ENCODE results near the gene LRRTM4. TPM values are rescaled to one million over a fixed set of nuclear protein-coding genes. Genes with fewer than 3 reads are reported as not detected.

LRRTM4 gene
- total RNA-seq, 1 donor from 2014 or later = 1.3 TPM

DNA sequence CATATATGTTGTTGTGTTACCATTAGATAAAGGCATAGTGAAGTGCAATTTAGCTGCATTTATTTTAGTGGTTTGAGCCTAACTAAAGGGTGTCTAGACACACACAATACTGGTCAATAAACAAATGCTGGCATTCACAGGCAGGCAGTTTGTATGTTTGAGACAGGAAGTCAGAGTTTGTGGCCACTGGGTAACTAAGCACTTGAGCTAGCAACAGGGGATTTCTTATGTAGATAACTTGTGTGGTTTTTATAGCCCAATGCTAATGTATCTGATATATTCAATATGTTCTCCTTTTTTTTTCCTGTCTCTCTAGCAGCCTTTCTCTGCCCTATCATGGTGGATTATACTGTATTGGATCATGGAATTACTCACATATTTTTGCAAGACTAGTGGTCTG is 38.1 kb downstream of the LRRTM4 start:
- DNase-seq (ENCODE audit: low spot score) = no peak
- intact Hi-C loops (cut with DNase I) = no loop called here

DNA sequence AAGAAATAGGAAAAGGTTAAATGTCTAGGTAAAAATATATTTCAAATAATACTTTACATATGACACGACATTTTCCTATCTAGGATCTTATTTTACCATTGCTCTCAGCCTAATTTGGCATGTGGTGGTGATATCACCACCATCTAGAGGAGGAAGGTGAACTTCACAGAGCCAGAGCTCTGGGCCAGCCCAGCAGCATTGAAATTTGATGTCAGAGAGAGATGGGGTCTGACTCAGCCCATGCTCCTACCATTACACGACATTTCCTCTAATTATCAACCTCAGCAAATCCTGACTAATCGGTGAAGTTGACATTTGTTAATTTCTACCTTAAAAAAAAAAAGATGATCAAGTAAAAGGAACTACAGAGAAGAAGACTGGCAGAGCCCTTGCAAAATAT is 42.3 kb downstream of the LRRTM4 start:
- intact Hi-C loops (cut with DNase I) = no loop called here
- no peak for DNase-seq (ENCODE audit: low spot score)

DNA sequence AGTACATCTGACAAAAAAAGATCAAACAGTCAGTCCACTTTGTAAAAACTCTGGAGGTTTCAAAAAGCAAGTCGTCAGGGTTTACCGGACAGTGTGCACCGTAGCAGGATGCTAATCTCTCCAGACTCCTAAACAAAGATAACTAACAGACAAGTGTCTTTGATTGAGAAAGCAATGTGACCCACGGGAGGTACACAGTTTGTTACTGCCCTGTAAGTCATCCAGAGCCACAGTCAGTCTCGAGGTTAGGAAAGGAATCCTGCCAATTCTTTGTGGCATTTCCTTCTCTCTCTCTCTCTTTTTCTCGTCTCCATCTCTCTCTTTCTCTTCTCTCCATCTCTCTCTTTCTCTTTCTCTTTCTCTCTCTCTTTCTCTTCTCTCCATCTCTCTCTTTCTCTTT is 42.8 kb downstream of the LRRTM4 start:
- DNase-seq (ENCODE audit: low spot score) = no peak
- intact Hi-C loops (cut with DNase I) = no loop called here

DNA sequence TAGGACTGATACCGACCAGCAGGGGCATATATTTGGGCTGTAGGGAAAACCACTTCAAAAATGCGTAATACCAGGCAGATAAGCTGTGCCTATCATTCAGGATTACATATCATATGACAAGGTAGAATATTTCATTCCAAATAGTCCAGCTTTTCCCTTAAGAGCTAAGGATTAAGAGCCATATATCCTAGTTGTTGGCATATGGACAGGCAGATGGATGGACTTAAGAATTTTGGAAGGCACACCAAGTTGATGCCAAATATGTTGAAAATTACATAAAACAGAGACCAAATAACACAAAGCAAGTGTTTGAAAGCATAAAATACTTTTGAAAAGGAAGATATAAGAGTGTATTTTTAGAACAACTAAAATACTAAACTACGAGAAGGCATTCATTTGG is 52.1 kb downstream of the LRRTM4 start:
- DNase-seq (ENCODE audit: low spot score) = no peak
- intact Hi-C loops (cut with DNase I) = no loop called here

DNA sequence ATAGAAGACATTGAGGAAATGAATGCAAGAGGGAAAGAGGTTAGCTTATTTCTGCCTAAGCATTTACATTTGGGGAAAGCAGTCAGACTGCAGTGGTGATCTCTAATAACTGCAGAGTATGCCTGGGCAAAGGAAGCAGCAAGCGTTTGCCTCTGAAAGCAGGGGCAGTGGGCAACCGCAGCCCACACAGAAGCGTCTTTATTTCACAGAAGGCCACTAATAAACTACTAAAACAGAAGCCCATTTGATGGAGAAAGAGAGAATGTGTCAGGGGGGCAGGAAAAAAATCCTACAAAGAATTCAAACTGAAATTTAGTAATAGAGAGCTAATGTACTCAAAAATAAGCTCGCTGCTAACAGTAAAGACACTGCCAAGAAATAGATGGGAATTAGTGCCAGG is 53.1 kb downstream of the LRRTM4 start:
- intact Hi-C loops (cut with DNase I) = no loop called here
- no peak for DNase-seq (ENCODE audit: low spot score)

DNA sequence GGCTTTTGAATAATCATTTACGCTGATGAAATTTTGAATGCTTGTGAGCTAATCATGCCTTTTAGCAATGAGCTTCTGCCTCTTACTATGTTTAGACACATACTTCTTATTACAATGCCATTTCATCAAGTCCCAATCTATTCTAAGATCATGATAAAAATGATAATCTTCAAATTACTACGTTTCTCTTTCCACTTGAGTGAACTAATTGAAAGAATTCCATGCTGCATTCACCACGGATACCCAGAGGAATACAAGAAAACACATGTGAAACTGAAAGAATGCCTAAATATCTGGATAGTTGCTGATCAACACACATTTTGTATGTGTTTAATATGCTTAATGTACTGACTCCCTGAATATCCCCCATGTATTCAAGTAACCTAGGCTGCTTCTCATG is 62.3 kb downstream of the LRRTM4 start:
- intact Hi-C loops (cut with DNase I) = no loop called here
- no peak for DNase-seq (ENCODE audit: low spot score)

DNA sequence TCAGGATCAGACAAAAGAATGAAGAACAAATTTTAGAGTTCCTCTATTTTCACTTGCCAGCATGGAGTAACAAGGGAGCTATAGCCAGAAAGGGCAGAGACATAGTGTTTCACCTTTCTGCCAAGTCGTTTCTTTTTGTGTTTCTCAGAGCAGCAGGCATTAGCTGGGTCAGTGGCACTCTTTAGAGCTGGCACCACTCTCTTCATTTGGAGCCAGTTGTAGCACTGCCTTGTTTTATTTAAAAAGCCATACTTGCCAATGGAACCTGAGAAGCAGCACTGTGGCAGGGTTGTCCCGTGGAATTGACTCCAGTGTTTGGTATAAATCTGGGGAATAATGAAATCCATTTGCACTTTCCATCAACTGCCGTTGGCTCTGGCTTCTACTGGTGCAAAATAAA is 64.0 kb downstream of the LRRTM4 start:
- no peak for DNase-seq (ENCODE audit: low spot score)
- intact Hi-C loops (cut with DNase I) = no loop called here

DNA sequence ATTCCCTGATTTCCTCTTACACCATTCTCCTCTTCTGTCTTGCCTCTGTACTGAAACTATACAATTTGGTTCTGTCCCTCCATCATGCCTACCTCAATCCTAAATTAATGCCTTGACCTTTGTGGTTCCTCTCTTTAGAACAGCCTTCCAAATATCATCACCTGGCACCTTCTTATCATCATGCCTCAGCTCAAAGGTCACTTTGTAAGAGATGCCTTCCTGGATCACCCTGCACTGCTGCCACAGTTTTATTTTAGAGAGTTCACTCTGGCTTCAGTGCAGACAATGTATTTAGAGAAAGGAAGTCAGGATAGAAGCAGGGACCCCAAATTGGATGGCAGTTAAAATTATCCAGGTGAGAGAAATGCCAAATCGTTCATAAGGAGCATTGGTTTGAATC is 64.5 kb downstream of the LRRTM4 start:
- intact Hi-C loops (cut with DNase I) = no loop called here
- DNase-seq (ENCODE audit: low spot score) = no peak

DNA sequence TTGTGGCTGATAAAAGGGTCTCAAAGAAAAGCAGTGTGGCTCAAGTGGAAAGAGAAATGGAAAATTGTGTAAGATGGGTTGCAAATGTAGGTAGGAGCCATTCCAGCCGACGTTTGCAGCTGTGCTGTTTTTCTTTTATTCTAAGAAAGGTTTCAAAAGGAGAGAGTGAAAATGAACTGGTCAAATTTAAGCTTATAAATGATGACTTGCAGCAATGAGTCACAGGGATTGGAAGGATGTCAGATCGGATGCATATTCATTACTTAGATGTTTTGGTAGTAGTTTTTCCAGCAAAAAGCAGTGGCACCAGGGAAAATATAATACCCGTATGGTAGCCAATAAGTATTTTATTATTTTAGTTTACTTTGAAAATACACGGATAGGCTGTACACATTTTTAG is 79.1 kb downstream of the LRRTM4 start:
- intact Hi-C loops (cut with DNase I) = no loop called here
- no peak for DNase-seq (ENCODE audit: low spot score)

DNA sequence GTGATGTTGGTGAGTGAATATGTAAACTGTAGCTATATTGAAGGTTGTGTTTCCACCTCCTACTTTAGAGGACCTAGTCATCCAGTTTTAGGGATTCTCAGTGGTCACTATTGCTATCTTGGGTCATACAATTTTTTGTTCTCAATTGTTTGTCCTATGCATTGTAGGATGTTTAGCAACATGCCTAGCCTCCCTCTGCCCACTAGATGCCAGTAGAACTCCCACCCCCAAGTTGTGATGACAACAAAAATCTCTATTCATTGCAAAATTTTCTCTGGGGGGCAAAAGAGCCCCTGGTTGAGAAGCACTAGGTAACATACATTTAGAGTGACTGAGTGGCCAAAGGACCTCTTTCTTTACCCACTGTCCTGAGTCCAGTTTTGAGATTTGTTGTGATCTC is 87.3 kb downstream of the LRRTM4 start:
- no peak for DNase-seq (ENCODE audit: low spot score)
- intact Hi-C loops (cut with DNase I) = no loop called here

DNA sequence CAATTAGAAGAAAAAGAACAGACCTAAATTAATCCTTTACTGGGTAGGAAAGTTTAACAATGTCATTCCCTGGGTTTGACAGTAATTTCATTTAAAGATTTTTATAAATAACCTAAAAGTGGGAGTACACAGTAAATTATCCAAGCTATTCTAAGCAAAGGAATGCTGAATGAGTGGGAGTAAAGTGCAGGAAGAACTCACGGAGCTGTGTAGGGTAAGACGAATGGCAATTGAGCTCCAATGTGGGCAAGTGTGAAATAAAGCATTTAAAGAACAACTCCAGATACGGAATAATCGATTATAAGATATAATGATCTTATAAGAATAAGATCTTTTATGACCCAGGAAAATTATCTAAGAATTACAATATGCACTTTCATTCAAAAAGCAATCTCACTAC is 93.2 kb downstream of the LRRTM4 start:
- intact Hi-C loops (cut with DNase I) = no loop called here
- DNase-seq (ENCODE audit: low spot score) = no peak

DNA sequence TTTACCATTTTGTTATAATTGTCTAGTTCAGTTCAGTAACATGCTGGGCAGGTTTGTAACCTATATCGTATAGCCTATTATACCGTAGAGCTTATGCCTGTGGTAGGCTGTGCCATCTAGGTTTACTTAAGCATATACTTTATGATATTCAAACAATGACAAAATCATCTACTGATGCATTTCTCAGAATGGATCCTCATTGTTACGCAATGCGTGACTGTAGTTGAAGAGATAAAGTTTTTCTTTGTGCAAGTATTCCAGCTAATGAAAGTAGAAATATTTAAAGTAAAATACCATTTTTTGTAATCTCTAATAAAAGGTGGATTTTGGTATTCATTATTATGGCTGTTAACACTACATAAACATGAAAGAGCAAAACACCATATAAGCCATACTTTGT is 100.2 kb downstream of the LRRTM4 start:
- DNase-seq (ENCODE audit: low spot score) = no peak
- intact Hi-C loops (cut with DNase I) = no loop called here

DNA sequence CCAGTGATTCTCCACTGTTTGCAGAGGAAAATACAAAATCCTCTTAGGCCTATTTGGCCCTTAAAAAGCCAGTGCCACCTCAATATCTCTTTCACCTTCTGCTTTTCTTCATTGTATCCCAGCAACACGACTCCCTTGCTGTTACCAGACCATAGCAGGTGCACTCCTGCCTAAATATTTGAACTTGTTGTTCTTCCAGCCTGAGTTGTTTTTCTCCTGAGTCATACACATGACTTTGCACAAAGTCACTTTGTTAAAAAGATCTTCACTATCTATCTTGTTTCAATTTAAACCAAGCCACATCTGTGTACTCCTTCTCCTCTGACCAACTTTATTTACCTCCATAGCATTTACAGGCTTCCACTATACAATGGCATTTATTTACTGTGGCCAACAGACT is 103.6 kb downstream of the LRRTM4 start:
- no peak for DNase-seq (ENCODE audit: low spot score)
- intact Hi-C loops (cut with DNase I) = no loop called here

DNA sequence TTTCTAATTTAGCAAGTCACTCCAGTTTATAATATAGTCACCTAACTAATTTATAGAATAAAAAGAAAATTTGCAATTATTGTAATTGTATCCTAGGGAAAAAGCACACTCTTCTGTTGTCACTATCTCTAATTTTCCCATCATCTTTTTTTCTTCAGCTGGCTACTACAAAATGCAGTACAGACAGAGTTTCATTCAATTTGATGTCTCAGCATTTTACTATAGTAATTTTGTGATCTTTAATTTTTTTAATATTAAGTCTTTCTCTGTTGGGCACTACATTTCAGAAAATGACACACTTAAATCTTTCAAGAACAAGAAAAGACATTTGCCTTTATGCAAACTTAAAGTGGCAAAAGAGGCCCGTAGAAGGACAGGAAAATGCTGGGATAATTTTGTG is 118.0 kb downstream of the LRRTM4 start:
- intact Hi-C loops (cut with DNase I) = no loop called here
- DNase-seq (ENCODE audit: low spot score) = no peak

DNA sequence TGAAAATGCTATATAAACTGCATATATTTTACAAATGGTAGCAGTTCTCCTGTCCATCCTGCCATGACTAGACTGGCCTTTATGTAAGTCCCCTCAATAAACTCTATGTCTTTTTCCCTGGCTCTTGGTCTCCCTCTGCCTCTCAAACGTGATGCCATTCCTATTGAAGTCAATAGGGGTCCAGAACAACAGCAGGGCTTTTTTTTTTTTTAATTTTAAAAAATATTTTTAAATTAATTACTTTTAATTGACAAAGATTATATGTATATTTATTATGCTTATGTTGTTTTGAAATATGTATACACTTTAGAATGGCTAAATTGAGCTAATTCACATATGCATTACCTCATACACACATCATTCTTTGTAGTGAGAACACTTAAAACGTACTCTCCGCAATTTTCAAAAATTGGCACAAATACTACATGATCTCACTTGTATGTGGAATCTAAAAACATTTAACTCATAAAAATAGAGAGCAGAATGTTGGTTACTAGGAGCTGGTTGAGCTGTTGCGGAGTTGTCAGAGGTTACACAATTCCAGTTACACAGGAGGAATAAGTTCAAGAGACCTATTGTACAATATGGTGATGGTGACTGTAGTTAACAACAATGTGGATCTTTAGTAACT is 123.1 kb downstream of the LRRTM4 start:
- no peak for DNase-seq (ENCODE audit: low spot score)
- intact Hi-C loops (cut with DNase I) = no loop called here

DNA sequence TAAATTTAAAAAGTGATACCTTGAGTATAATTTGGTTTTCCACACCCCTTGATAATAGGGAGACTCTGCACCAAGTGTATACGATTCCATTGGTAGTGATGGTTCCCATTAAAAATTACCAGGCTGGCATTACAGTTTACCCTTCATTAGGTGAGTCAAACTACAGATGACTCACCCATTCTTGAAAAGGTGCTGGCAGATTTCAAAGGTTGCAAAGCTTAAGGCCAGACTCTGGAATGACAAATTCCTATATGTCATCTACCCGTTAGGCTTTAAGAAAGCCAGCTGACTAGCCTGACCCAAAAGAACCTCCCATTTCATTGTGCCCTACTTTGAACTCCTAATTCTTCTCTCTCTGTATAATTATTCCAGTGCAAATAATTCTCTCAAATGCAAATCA is 124.4 kb downstream of the LRRTM4 start:
- no peak for DNase-seq (ENCODE audit: low spot score)
- intact Hi-C loops (cut with DNase I) = no loop called here

DNA sequence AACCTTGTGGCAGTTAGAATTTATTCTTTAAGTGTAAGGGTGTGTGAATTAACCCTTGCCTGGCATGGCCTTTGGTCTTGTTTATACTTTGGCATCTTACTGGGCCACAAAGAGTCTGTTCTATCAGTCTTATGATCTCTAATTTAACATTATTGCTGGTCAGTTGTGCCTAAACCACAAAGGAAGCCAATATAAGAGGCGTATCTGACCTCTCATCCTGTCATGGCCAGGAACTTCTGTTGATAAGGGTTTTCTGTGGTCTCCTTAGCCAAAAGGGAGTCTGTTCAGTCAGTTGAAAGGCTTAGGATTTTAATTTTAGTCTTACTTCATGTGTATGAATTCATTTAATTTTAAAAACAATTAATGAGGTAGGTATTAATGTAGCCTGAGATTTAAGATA is 127.2 kb downstream of the LRRTM4 start:
- no peak for DNase-seq (ENCODE audit: low spot score)
- intact Hi-C loops (cut with DNase I) = no loop called here

DNA sequence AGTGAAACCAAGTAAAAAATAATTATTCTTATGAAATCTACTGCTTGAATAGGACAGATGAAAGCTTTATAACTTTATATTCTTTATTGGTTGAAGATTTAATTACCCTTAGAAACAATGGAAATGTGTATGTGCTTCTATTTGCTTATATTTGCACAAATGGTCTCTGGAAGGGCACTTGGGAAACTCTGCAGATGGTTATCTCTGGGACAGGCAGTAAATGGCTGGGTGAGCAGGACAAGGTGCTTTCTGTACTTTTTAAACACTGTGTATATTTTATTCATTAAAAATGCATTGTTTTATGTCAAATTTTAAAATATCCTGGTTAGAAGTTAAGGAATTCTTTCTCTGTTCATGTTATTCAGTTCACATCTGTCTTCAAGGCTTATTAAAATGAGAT is 131.1 kb downstream of the LRRTM4 start:
- no peak for DNase-seq (ENCODE audit: low spot score)
- intact Hi-C loops (cut with DNase I) = no loop called here

DNA sequence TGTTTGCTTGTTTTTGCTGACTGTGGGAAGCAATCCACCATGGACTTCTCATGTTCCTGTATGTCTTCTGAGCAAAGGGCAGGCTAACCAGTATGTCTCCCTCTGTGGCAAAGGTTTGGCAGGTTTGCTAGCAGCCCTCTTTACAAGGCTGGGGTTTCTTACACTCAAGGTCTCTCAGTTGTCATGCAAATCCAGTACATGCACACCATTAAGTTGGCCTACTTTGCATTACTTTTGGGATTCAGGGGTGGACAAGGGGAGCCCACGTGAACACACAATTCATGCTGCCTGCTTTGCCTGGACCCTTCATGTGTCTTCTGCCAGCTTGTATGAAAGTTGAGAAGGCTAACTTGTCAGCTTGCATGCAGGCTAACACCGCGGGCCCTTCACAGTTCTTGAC is 134.9 kb downstream of the LRRTM4 start:
- intact Hi-C loops (cut with DNase I) = no loop called here
- no peak for DNase-seq (ENCODE audit: low spot score)

DNA sequence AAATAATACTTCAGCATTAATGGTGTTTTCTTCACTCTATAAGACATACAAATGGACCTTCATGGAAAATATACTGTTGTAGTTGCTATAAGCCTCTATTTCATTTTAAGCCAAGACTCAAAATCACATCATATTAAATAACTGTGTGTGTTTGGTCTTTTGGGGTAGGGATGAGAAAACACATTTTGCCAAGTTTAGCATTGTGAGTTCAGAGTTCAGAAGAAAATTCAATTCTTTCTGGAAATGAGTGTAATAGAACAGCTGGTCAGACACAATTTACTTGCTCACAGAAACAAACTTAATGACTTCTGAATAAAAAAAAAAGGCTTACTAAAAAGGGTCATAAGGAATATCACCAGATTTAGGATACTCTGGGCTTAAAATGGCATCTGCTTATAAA is 149.5 kb downstream of the LRRTM4 start:
- intact Hi-C loops (cut with DNase I) = no loop called here
- no peak for DNase-seq (ENCODE audit: low spot score)

DNA sequence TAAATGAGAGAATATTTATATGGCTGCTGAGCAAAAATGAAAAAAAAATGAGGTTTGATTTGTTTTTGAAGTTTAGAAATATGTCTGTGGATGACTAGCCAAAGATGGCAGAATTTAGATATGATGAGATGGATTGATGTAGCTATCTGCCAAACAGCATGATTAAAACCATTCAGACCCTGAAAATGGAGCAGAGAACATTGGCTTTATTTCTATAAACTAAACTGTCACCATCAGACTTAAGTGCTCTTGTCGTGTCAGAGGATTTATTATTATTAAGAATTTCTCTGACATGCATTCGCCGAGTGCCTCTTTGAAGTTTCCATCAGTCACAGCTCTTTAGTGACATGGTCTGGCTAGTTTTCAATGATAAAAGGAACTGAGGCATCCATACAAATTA is 151.7 kb downstream of the LRRTM4 start:
- no peak for DNase-seq (ENCODE audit: low spot score)
- intact Hi-C loops (cut with DNase I) = no loop called here

DNA sequence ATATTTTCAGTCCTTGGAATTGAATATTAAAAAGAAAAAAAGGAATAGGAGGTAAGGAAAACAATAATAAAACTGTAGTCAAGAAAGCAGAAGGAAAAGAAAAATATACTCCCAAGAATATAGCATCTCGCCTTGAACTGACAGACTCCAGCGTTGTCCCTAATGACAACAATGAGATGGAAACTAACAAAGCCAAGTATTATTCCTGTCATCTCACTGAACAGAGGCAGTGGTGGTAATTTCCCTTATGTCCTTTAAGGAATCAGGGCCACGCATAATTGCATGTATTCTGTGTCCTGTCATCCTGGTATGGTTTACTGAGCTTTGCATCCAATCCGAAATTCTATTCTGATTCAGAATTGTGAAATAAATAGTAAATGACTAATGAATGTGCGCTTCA is 158.9 kb downstream of the LRRTM4 start:
- no peak for DNase-seq (ENCODE audit: low spot score)
- intact Hi-C loops (cut with DNase I) = no loop called here

DNA sequence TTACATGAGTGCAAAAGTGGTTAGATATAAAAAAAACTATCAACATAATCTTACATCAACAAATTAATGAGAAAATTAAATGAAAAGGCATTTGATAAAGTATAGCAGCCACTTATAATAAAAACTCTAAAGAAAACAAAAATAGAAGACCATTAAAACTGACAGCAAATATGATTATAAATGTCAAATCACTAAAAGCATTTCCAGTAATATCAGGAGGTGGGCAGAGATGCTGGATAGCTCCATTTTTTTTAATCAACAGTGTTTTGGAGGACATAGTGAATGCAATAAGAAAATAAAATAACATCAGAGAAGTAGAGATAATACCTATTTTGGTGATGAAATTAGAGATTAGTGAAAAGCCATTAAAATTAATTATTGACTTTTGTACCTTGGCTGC is 173.4 kb downstream of the LRRTM4 start:
- no peak for DNase-seq (ENCODE audit: low spot score)
- intact Hi-C loops (cut with DNase I) = no loop called here
